Measurements from ENCODE around the gene THBD.

DNA sequence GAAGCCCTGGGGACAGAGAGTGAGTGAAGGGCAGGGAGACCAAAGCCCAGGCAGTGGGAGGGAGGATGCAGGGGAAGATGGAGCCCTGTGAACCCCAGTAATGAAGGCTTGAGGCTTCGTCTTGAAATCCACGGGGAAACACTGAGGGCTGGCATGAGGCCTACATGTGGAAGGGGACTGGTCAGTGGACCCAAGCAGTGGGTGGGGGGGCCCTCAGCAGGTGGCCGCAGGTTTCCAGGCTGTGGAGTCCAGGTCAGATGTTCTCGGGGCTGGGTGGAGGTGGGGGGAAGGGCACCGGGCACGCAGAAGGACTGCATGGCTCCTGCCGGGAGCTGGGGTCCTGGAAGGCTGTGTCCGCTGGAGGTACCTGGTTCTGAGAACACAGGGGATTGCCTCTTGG is 39.4 kb upstream of the THBD start:
- TF ChIP-seq, protein P1, sequence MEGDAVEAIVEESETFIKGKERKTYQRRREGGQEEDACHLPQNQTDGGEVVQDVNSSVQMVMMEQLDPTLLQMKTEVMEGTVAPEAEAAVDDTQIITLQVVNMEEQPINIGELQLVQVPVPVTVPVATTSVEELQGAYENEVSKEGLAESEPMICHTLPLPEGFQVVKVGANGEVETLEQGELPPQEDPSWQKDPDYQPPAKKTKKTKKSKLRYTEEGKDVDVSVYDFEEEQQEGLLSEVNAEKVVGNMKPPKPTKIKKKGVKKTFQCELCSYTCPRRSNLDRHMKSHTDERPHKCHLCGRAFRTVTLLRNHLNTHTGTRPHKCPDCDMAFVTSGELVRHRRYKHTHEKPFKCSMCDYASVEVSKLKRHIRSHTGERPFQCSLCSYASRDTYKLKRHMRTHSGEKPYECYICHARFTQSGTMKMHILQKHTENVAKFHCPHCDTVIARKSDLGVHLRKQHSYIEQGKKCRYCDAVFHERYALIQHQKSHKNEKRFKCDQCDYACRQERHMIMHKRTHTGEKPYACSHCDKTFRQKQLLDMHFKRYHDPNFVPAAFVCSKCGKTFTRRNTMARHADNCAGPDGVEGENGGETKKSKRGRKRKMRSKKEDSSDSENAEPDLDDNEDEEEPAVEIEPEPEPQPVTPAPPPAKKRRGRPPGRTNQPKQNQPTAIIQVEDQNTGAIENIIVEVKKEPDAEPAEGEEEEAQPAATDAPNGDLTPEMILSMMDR (conservative IDR thresholded peaks at IDR 0.05; ENCODE audit: low read depth in 2 of 2): no peak
- no peak for TF ChIP-seq EZH2 (IDR thresholded peaks at IDR 0.05; ENCODE audit: low read depth, unreplicated experiment)
- TF ChIP-seq, protein P2, sequence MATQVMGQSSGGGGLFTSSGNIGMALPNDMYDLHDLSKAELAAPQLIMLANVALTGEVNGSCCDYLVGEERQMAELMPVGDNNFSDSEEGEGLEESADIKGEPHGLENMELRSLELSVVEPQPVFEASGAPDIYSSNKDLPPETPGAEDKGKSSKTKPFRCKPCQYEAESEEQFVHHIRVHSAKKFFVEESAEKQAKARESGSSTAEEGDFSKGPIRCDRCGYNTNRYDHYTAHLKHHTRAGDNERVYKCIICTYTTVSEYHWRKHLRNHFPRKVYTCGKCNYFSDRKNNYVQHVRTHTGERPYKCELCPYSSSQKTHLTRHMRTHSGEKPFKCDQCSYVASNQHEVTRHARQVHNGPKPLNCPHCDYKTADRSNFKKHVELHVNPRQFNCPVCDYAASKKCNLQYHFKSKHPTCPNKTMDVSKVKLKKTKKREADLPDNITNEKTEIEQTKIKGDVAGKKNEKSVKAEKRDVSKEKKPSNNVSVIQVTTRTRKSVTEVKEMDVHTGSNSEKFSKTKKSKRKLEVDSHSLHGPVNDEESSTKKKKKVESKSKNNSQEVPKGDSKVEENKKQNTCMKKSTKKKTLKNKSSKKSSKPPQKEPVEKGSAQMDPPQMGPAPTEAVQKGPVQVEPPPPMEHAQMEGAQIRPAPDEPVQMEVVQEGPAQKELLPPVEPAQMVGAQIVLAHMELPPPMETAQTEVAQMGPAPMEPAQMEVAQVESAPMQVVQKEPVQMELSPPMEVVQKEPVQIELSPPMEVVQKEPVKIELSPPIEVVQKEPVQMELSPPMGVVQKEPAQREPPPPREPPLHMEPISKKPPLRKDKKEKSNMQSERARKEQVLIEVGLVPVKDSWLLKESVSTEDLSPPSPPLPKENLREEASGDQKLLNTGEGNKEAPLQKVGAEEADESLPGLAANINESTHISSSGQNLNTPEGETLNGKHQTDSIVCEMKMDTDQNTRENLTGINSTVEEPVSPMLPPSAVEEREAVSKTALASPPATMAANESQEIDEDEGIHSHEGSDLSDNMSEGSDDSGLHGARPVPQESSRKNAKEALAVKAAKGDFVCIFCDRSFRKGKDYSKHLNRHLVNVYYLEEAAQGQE (IDR thresholded peaks at IDR 0.05; ENCODE audit: unreplicated experiment): no peak
- TF ChIP-seq EZH2phosphoT487 (IDR thresholded peaks at IDR 0.05; ENCODE audit: unreplicated experiment): no peak
- TF ChIP-seq POLR2AphosphoS5 (IDR thresholded peaks at IDR 0.05; ENCODE audit: low read depth): no peak
- no peak for TF ChIP-seq CREB1 (CRISPR knock-in tag; IDR thresholded peaks at IDR 0.05; ENCODE audit: low read depth)
- TF ChIP-seq ZNF114 (CRISPR knock-in tag; IDR thresholded peaks at IDR 0.05): no peak
- TF ChIP-seq, protein P3, sequence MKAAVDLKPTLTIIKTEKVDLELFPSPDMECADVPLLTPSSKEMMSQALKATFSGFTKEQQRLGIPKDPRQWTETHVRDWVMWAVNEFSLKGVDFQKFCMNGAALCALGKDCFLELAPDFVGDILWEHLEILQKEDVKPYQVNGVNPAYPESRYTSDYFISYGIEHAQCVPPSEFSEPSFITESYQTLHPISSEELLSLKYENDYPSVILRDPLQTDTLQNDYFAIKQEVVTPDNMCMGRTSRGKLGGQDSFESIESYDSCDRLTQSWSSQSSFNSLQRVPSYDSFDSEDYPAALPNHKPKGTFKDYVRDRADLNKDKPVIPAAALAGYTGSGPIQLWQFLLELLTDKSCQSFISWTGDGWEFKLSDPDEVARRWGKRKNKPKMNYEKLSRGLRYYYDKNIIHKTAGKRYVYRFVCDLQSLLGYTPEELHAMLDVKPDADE (IDR thresholded peaks at IDR 0.05): no peak
- TF ChIP-seq JUNB (IDR thresholded peaks at IDR 0.05; ENCODE audit: unreplicated experiment): no peak
- TF ChIP-seq, protein P4, sequence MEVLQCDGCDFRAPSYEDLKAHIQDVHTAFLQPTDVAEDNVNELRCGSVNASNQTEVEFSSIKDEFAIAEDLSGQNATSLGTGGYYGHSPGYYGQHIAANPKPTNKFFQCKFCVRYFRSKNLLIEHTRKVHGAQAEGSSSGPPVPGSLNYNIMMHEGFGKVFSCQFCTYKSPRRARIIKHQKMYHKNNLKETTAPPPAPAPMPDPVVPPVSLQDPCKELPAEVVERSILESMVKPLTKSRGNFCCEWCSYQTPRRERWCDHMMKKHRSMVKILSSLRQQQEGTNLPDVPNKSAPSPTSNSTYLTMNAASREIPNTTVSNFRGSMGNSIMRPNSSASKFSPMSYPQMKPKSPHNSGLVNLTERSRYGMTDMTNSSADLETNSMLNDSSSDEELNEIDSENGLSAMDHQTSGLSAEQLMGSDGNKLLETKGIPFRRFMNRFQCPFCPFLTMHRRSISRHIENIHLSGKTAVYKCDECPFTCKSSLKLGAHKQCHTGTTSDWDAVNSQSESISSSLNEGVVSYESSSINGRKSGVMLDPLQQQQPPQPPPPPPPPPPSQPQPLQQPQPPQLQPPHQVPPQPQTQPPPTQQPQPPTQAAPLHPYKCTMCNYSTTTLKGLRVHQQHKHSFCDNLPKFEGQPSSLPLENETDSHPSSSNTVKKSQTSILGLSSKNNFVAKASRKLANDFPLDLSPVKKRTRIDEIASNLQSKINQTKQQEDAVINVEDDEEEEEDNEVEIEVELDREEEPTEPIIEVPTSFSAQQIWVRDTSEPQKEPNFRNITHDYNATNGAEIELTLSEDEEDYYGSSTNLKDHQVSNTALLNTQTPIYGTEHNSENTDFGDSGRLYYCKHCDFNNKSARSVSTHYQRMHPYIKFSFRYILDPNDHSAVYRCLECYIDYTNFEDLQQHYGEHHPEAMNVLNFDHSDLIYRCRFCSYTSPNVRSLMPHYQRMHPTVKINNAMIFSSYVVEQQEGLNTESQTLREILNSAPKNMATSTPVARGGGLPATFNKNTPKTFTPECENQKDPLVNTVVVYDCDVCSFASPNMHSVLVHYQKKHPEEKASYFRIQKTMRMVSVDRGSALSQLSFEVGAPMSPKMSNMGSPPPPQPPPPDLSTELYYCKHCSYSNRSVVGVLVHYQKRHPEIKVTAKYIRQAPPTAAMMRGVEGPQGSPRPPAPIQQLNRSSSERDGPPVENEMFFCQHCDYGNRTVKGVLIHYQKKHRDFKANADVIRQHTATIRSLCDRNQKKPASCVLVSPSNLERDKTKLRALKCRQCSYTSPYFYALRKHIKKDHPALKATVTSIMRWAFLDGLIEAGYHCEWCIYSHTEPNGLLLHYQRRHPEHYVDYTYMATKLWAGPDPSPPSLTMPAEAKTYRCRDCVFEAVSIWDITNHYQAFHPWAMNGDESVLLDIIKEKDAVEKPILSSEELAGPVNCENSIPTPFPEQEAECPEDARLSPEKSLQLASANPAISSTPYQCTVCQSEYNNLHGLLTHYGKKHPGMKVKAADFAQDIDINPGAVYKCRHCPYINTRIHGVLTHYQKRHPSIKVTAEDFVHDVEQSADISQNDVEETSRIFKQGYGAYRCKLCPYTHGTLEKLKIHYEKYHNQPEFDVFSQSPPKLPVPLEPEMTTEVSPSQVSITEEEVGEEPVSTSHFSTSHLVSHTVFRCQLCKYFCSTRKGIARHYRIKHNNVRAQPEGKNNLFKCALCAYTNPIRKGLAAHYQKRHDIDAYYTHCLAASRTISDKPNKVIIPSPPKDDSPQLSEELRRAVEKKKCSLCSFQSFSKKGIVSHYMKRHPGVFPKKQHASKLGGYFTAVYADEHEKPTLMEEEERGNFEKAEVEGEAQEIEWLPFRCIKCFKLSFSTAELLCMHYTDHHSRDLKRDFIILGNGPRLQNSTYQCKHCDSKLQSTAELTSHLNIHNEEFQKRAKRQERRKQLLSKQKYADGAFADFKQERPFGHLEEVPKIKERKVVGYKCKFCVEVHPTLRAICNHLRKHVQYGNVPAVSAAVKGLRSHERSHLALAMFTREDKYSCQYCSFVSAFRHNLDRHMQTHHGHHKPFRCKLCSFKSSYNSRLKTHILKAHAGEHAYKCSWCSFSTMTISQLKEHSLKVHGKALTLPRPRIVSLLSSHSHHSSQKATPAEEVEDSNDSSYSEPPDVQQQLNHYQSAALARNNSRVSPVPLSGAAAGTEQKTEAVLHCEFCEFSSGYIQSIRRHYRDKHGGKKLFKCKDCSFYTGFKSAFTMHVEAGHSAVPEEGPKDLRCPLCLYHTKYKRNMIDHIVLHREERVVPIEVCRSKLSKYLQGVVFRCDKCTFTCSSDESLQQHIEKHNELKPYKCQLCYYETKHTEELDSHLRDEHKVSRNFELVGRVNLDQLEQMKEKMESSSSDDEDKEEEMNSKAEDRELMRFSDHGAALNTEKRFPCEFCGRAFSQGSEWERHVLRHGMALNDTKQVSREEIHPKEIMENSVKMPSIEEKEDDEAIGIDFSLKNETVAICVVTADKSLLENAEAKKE (CRISPR knock-in tag; IDR thresholded peaks at IDR 0.05): no peak
- TF ChIP-seq ZNF331 (CRISPR knock-in tag; IDR thresholded peaks at IDR 0.05; ENCODE audit: low read depth): no peak
- no peak for TF ChIP-seq NANOG (IDR thresholded peaks at IDR 0.05; ENCODE audit: borderline replicate concordance)
